Stimulated activated CD4-positive, alpha-beta T cell treated with anti-CD3 and anti-CD28 coated beads, Interleukin-4, amount 100 ng/mL, for 48 hours (primary cell): ENCODE data around the gene LGSN.
"Not testable (repeated sequence)": the region's sequence is repeated elsewhere in the genome, so short reads cannot be mapped to it uniquely, and the experiment has no call there.

ENCODE experiments used
- DNase-seq, 2 donors: peaks; one replicate each; pipeline ENCODE4 v3.0.0-alpha.2; 2020; ENCODE audit warnings: low read depth in 2 of 2

LGSN gene

GRCh38 chr6:63319939-63320338, at the start of gene LGSN:
Gene LGSN, minus strand, starts transcription at chr6:63319983. Its CDS starts 40 bp downstream, at chr6:63319943.
- no peak for DNase-seq

GRCh38 chr6:63368347-63368746, 48.6 kb upstream of the LGSN start:
- no peak for DNase-seq

- not testable (repeated sequence) for DNase-seq
These were observed 42.8 kb upstream of the LGSN start for GRCh38 chr6:63362500-63363120.

- DNase-seq, result not testable (repeated sequence)
These were observed 37.6 kb upstream of the LGSN start for GRCh38 chr6:63357384-63357783.

- DNase-seq, result no peak
These were observed 35.8 kb upstream of the LGSN start for GRCh38 chr6:63355632-63356031.

- DNase-seq, result no peak
These were observed 33.5 kb upstream of the LGSN start for GRCh38 chr6:63353286-63353630.

- no peak for DNase-seq
These were observed 32.9 kb upstream of the LGSN start for GRCh38 chr6:63352544-63353285.

- DNase-seq, result no peak
These were observed 32.3 kb upstream of the LGSN start for GRCh38 chr6:63352069-63352543.

- DNase-seq, result no peak
These were observed 29.6 kb upstream of the LGSN start for GRCh38 chr6:63349401-63349800.

- no peak for DNase-seq
These were observed 29.1 kb upstream of the LGSN start for GRCh38 chr6:63348836-63349235.

- DNase-seq, result no peak
These were observed 27.8 kb upstream of the LGSN start for GRCh38 chr6:63347599-63347998.

GRCh38 chr6:63346217-63346835, 26.5 kb upstream of the LGSN start:
- DNase-seq, result no peak

- no peak for DNase-seq
These were observed 20.6 kb upstream of the LGSN start for GRCh38 chr6:63340351-63340750.

GRCh38 chr6:63334652-63335051, 14.9 kb upstream of the LGSN start:
- not testable (repeated sequence) for DNase-seq

GRCh38 chr6:63333440-63333839, 13.7 kb upstream of the LGSN start:
- DNase-seq, result no peak

GRCh38 chr6:63326630-63327029, 6.8 kb upstream of the LGSN start:
- DNase-seq, result not testable (repeated sequence)

GRCh38 chr6:63322981-63323380, 3.2 kb upstream of the LGSN start:
- DNase-seq, result no peak

- DNase-seq, result no peak
These were observed 2.0 kb upstream of the LGSN start for GRCh38 chr6:63321821-63322220.

- DNase-seq, result no peak
These were observed 2.1 kb downstream of the LGSN start for GRCh38 chr6:63317641-63318040.

GRCh38 chr6:63316113-63316512, 3.7 kb downstream of the LGSN start:
- DNase-seq, result no peak

- no peak for DNase-seq
These were observed 6.7 kb downstream of the LGSN start for GRCh38 chr6:63313111-63313510.

GRCh38 chr6:63307581-63308246, 12.1 kb downstream of the LGSN start:
- DNase-seq, result no peak
